OCI-LY7 (cell line): Measurements from ENCODE around the gene KCNAB2. TPM values are rescaled to one million over a fixed set of nuclear protein-coding genes. Genes with fewer than 3 reads are reported as not detected.

Experiments used
- BruUV-seq: library from RNA; stranded (reverse); fragments of 400-500 nt; replicated peaks from 2 replicates; lab custom pipeline; 2021; lab: Mats Ljungman, UMichigan
- CTCF ChIA-PET: fragments of 300-600 bp; sonication (Branson Sonifier 250); formaldehyde crosslinking; loops from one replicate; lab custom pipeline; 2022; ENCODE audit warnings: antibody characterized with exemption; ENCODE audit not compliant: unreplicated experiment; lab: Charles Lee
- POLR2A ChIA-PET: fragments of 300-600 bp; sonication (Branson Sonifier 250); formaldehyde crosslinking; loops from one replicate; lab custom pipeline; 2022; ENCODE audit warnings: antibody characterized with exemption; lab: Charles Lee
- DNase-seq: peaks from one replicate; pipeline ENCODE4 v3.0.0-alpha.2; 2015; ENCODE audit warnings: low spot score
- H2AFZ ChIP-seq: fragments of 200-600 bp; sonication (generic), shearing (Covaris generic); 2 replicates; pipeline ENCODE4 v1.6.1; 2014; ENCODE audit warnings: mild to moderate bottlenecking, antibody characterized with exemption, low read length, moderate library complexity
- H3K27ac ChIP-seq: fragments of 200-600 bp; sonication (generic); 2 replicates; pipeline ENCODE4 v1.5.1; 2014; ENCODE audit warnings: mixed run types, low read depth, mild to moderate bottlenecking, moderate library complexity, low read length, inconsistent platforms; ENCODE audit not compliant: poor library complexity, severe bottlenecking
- H3K36me3 ChIP-seq: fragments of 200-600 bp; sonication (generic); 2 replicates; pipeline ENCODE4 v1.6.1; 2014; ENCODE audit warnings: mild to moderate bottlenecking, antibody characterized with exemption, low read length, moderate library complexity, mixed read lengths; ENCODE audit not compliant: insufficient read depth
- H3K4me1 ChIP-seq: fragments of 200-600 bp; sonication (generic); 2 replicates; pipeline ENCODE4 v1.5.1; 2014; ENCODE audit warnings: mild to moderate bottlenecking, low read length; ENCODE audit not compliant: insufficient read depth, poor library complexity, severe bottlenecking
- H3K4me2 ChIP-seq: fragments of 200-600 bp; sonication (generic); 2 replicates; pipeline ENCODE4 v1.6.1; 2014; ENCODE audit warnings: mild to moderate bottlenecking, low read length
- H3K4me3 ChIP-seq: fragments of 200-600 bp; sonication (generic); 2 replicates; pipeline ENCODE4 v1.5.1; 2014; ENCODE audit warnings: mild to moderate bottlenecking, low read depth, low read length; ENCODE audit not compliant: poor library complexity, severe bottlenecking
- H3K79me2 ChIP-seq: fragments of 200-600 bp; sonication (generic); 2 replicates; pipeline ENCODE4 v1.6.1; 2016; ENCODE audit warnings: low read depth, mild to moderate bottlenecking, low read length, moderate library complexity, mixed read lengths; ENCODE audit not compliant: insufficient read depth
- H3K9me2 ChIP-seq: fragments of 200-600 bp; sonication (generic); 2 replicates; pipeline ENCODE4 v1.6.1; 2016; ENCODE audit warnings: mild to moderate bottlenecking, low read length, mixed read lengths; ENCODE audit not compliant: insufficient read depth
- H3K9me3 ChIP-seq: fragments of 200-600 bp; sonication (generic); 2 replicates; pipeline ENCODE4 v1.6.1; 2014; ENCODE audit warnings: mild to moderate bottlenecking, mixed run types, low read length, mixed read lengths
- H4K20me1 ChIP-seq: fragments of 200-600 bp; sonication (generic); 2 replicates; pipeline ENCODE4 v1.6.1; 2014; ENCODE audit warnings: mild to moderate bottlenecking, antibody characterized with exemption, low read length, moderate library complexity, mixed read lengths; ENCODE audit not compliant: insufficient read depth
- EZH2phosphoT487 ChIP-seq: fragments of 200-600 bp; sonication (generic); IDR thresholded peaks from 2 replicates; pipeline ENCODE4 v1.6.1; 2018; ENCODE audit warnings: low read depth, borderline replicate concordance, mild to moderate bottlenecking, mixed run types, antibody characterized with exemption, low read length, moderate library complexity, mixed read lengths
- intact Hi-C: fragments of 100-400 bp; cut with micrococcal nuclease; formaldehyde crosslinking; loops from one replicate; pipeline ENCODE4 v1.10.0; 2022; ENCODE audit not compliant: unreplicated experiment
- total RNA-seq, 2 experiments: library from RNA; depleted of rRNA in 1 of 2; stranded (reverse); fragments of >200 nt in 1 of 2; shearing (Covaris generic) in 1 of 2; gene quantifications; 2 replicates each; pipeline ENCODE4 v1.2.3, GENCODE V29; 2014 to 2022
- TF ChIP-seq, protein P1 (sequence below): fragments of 200-600 bp; sonication (generic); conservative IDR thresholded peaks from 2 replicates; pipeline ENCODE4 v1.5.1; 2014; ENCODE audit warnings: mild to moderate bottlenecking, antibody characterized with exemption, low read length, moderate library complexity, mixed read lengths

Gene KCNAB2
- total RNA-seq, 2 experiments from 2014 or later = 46.7 to 133 TPM

DNA sequence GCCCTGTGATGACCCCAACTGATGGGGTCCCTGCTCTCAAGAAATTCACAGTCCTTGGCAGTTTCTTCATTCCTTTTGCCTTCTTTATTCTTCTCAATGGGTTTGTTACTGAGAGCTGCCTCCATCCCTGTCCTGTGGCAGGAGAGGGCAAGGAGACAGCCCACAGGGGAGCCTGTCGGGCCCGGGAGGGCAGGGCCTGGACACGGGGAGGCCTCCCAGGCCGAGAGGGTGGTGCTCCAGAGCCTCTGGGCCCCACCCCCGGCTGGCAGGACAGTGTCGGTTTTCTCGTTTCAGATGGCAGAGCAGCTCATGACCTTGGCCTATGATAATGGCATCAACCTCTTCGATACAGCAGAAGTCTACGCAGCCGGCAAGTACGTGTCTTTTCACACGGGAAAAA lies 36.2 kb downstream of the KCNAB2 start:
- intact Hi-C loops = no loop called here
- no peak overlapping the region for H3K4me2 ChIP-seq
- H3K9me3 ChIP-seq = no peaks in the 10 kb centered on the region
- DNase-seq = no peak
- no peak for TF ChIP-seq EZH2phosphoT487
- TF ChIP-seq, protein P1, sequence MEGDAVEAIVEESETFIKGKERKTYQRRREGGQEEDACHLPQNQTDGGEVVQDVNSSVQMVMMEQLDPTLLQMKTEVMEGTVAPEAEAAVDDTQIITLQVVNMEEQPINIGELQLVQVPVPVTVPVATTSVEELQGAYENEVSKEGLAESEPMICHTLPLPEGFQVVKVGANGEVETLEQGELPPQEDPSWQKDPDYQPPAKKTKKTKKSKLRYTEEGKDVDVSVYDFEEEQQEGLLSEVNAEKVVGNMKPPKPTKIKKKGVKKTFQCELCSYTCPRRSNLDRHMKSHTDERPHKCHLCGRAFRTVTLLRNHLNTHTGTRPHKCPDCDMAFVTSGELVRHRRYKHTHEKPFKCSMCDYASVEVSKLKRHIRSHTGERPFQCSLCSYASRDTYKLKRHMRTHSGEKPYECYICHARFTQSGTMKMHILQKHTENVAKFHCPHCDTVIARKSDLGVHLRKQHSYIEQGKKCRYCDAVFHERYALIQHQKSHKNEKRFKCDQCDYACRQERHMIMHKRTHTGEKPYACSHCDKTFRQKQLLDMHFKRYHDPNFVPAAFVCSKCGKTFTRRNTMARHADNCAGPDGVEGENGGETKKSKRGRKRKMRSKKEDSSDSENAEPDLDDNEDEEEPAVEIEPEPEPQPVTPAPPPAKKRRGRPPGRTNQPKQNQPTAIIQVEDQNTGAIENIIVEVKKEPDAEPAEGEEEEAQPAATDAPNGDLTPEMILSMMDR = no peak
- H3K27ac ChIP-seq = no peak overlapping the region
- no TSS peak for BruUV-seq
- CTCF ChIA-PET = no interaction called here
- POLR2A ChIA-PET = no interaction called here
- H3K9me2 ChIP-seq = no peaks in the 10 kb centered on the region
- no peaks in the 10 kb centered on the region for H3K4me1 ChIP-seq
- H3K36me3 ChIP-seq = 0 out of 2 replicates have a peak, but pooled peaks cover 7% of the 10 kb centered on the region
- H3K79me2 ChIP-seq = no peaks in the 10 kb centered on the region
- no peaks in the 10 kb centered on the region for H4K20me1 ChIP-seq
- H3K4me3 ChIP-seq = no peak overlapping the region
- no peak overlapping the region for H2AFZ ChIP-seq

DNA sequence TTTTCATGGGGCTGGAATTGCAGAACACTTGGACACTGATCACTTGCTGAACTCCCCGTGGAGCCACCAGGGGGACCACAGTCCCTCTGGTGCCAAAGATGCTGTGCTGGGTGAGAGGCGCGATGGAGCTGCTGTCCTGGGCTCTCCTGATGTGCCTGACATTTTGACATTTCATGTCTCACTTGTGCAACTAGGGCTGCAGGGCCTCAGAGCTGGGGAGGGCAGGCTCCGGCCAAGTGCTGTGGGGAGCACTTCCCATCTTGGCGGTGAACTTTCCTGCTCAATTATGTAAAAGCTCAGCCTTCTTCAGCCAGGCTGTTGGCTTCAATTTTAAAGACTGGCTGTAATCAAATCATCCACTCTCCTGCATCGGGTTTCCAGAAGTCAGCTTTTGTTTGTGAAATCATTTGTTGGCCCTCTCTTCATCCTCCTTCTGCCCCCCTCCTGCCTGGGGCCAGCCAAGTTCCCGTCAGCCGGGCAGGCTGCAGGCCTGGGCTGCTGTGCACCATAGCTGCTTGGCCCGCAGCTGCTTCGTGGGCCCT lies 36.8 kb downstream of the KCNAB2 start:
- no peak overlapping the region for H3K4me3 ChIP-seq
- intact Hi-C loops = no loop called here
- TF ChIP-seq, protein P1 = peak; percentile 30; the same call in 1 of the 2 replicates
- no peak for TF ChIP-seq EZH2phosphoT487
- no peaks in the 10 kb centered on the region for H3K79me2 ChIP-seq
- no peaks in the 10 kb centered on the region for H3K9me3 ChIP-seq
- no peak overlapping the region for H2AFZ ChIP-seq
- H3K36me3 ChIP-seq = 0 out of 2 replicates have a peak, but pooled peaks cover 7% of the 10 kb centered on the region
- H3K9me2 ChIP-seq = no peaks in the 10 kb centered on the region
- POLR2A ChIA-PET = no interaction called here
- H4K20me1 ChIP-seq = no peaks in the 10 kb centered on the region
- H3K4me2 ChIP-seq = no peak overlapping the region
- no TSS peak for BruUV-seq
- no peaks in the 10 kb centered on the region for H3K4me1 ChIP-seq
- CTCF ChIA-PET = no interaction called here
- H3K27ac ChIP-seq = no peak overlapping the region
- DNase-seq = no peak

DNA sequence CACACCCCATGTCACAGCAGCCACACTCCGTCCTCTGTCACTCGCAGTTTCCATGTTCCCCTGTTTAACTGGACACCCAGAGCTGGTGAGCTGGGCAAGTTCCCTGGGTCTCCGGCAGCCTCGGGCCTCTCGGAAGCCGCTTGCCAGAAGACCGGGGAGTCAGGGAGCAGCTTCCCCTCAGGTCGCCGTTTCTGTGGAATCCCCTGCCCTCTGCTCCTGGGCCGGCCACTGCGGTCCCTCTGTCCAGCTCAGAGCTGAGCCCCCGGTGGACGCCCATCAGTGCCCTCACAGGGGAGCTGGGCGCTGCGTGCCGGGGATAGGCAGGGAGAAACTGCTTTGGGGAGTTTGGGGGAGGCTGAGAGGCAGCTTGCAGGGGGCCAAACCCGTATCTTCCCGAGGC lies 37.7 kb downstream of the KCNAB2 start:
- no peaks in the 10 kb centered on the region for H3K4me1 ChIP-seq
- TF ChIP-seq, protein P1 = no peak
- no peak for TF ChIP-seq EZH2phosphoT487
- no peaks in the 10 kb centered on the region for H3K79me2 ChIP-seq
- no peak overlapping the region for H3K4me3 ChIP-seq
- H3K27ac ChIP-seq = no peak overlapping the region
- no peaks in the 10 kb centered on the region for H4K20me1 ChIP-seq
- no peaks in the 10 kb centered on the region for H3K9me2 ChIP-seq
- intact Hi-C loops = no loop called here
- no peaks in the 10 kb centered on the region for H3K9me3 ChIP-seq
- ChIA-PET CTCF (interaction anchor here (0.6 kb wide), 1 partner anchor 560 kb away, joined by 3 read pairs; no protein-coding TSS in a partner anchor), POLR2A (no interaction called here)
- H3K36me3 ChIP-seq = 0 out of 2 replicates have a peak, but pooled peaks cover 7% of the 10 kb centered on the region
- DNase-seq = no peak
- BruUV-seq = no TSS peak
- no peak overlapping the region for H3K4me2 ChIP-seq
- H2AFZ ChIP-seq = no peak overlapping the region
